GM12874 (cell line): ENCODE data around the gene SLC25A10.
A peak's percentile ranks its signal among the peaks of the same experiment; 100 is the strongest.

Source experiments
- CTCF ChIP-seq: IDR thresholded peaks from 2 replicates; pipeline ENCODE4 v1.5.1; 2011; ENCODE audit warnings: low read depth, mild to moderate bottlenecking, control low read depth, low read length, moderate library complexity; ENCODE audit not compliant: insufficient read depth

SLC25A10 gene

DNA sequence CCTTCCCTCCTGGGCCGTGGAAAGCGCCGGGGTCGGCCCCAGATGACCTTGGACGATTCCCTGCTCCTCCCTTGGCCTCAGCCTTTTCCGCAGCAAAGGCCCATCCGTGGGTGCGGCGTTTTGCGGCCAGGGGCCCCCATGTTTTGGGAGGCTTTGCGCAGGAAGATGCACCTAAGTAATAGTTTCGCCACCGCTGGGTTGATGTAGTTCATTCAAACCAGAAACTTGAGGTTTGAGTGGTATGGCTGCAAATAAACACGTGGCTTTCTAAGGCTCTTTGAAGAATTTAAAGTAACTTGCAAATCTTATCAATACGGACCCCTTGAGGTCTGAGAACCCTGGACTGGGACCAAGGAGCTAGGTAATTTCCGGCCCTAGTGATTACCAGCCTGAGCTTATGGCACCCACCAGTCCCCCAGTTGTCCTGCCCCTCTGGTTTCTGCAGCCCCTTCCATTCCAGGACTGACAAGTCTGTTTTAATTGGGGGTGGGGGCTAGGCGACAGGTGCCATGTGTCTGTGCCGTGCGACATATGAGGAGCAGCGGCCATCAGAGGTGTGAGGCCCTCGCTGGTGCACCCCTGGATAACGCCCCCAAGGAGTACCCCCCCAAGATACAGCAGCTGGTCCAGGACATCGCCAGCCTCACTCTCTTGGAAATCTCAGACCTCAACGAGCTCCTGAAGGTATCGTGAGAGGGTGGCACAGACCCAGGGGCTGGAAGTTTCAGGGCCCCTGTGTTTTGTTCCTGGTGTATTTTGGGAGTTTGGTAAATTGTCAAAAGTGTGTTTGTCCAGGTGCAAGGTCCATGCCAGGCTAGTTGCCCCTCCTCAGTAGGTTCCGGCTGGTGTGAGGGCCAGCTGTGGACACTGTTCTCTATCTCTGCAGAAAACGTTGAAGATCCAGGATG lies 8.1 kb upstream of the SLC25A10 start:
- TF ChIP-seq CTCF = no peak

DNA sequence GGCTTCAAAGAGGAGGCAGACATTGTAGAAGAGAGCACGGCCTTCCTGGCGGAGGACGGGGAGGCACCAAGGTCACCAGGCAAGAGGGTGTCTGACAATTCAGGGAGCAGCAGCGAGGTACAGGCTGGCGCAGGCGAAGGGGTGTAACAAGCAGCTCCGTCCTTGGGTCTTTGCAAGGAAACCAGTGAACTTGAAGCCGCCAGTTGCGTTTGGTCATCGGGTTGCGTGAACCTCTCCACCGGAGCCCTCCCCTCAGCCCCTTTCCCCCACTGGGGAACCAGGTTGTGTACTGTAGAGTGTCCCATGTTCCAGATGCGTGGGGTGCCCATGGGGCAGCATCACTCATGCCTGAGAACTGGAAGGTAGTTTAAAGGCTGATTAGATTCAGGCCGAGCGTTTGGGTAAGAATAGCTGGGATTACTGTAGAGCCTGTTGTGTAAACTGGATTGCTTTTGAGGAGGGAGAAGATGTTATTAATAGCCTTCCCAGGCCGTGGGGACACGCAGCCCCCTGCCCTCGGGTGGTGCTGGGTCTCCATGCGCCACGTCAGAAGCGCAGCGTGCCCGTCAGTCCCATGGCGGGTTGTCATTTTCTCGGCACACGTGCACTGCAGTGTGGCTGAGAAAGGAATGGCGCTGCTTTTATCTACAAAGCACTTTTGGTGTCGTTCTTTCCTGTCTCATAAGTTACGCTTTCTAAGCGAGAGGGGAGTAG lies 6.4 kb upstream of the SLC25A10 start:
- TF ChIP-seq CTCF = no peak

- no peak for TF ChIP-seq CTCF
Observed at GRCh38 chr17:81706232-81706611, 5.9 kb upstream of the SLC25A10 start.

DNA sequence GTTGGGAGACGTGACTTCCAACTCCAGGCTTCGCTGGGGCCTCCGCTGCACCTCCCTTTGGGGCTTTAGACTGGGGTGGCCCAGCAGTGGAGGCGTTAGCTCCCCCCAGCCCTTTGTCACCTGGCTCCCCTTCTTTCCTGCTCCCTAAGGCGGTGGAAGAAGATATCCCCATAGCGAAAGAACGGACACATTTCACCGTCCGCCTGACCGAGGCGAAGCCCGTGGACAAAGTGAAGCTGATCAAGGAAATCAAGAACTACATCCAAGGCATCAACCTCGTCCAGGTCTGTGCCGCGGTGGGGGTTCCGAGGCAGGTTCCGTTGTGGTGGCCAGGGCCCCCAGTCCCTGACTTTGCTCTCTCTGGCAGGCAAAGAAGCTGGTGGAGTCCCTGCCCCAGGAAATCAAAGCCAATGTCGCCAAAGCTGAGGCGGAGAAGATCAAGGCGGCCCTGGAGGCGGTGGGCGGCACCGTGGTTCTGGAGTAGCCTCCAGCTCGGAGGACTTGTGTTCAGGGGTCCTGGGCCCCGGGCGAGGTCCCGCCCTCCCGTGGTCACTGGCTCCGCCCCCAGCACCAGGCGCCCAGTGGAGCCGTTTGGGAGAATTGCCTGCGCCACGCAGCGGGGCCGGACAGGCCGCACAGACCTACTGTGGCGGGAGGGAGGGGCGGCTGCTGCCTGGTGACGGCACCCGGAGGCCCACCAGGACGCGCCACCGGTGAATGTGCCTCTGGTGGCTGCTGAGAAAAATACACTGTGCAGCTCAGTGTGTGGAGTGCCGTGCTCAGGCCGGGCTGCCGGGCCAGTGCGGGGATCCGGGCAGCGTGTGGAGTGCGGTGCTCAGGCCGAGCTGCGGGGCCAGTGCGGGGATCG lies 5.1 kb upstream of the SLC25A10 start:
- TF ChIP-seq CTCF = 0 out of 2 replicates have a peak, but pooled peaks have one; percentile 2

- TF ChIP-seq CTCF = no peak
Observed at GRCh38 chr17:81707725-81708646, 4.1 kb upstream of the SLC25A10 start.

DNA sequence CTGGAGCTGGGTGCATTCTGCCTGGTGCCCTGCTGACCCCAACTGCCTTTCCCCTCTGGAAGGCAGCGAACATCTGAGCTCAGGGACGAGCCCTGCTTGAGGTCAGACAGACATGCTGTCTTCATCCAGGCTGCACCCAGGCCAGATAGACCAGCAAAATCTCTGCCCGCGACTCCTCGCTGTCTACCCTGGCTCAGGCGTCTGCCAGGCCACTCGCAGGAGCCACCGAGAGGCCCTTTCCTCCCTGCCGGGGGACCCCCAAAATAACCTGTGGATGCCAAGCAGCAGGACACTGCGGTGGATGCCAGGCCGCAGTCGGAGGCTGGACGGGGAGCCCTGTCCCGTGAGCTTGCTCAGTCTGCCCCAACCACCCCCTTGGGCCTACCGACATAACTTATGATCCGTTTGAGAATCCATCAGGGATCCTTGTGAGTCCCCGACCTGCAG lies 3.3 kb upstream of the SLC25A10 start:
- TF ChIP-seq CTCF = no peak
